NB4 (cell line): ENCODE results near the gene TCF7L2.

Experiments
- CTCF ChIP-seq: IDR thresholded peaks from one replicate; pipeline ENCODE4 v1.5.1; 2012; ENCODE audit warnings: low read depth, low read length
- MYC ChIP-seq: IDR thresholded peaks from 2 replicates; pipeline ENCODE4 v1.6.1; 2011; ENCODE audit warnings: low read depth, low read length
- POLR2A ChIP-seq: IDR thresholded peaks from 2 replicates; pipeline ENCODE4 v1.6.1; 2011; ENCODE audit warnings: mild to moderate bottlenecking; ENCODE audit not compliant: insufficient read length; ENCODE audit errors: extremely low read depth

GRCh38 chr10:112960151-112960681 is 10.2 kb downstream of the TCF7L2 start:
- TF ChIP-seq CTCF (no peak), MYC (no peak), POLR2A (no peak)
